Retinal pigment epithelial cell (primary cell): ENCODE measurements around the gene CDK12.
"Not testable (repeated sequence)": the region's sequence is repeated elsewhere in the genome, so short reads cannot be mapped to it uniquely, and the experiment has no call there.

ENCODE experiments used
- DNase-seq: peaks from one replicate; pipeline ENCODE4 v3.0.0-alpha.2; 2010; ENCODE audit warnings: low read depth
- H3K4me3 ChIP-seq: 2 replicates; pipeline ENCODE4 v1.5.1; 2011; ENCODE audit warnings: mild to moderate bottlenecking, low read length, control low read depth, moderate library complexity
- TF ChIP-seq, protein P1 (sequence below): conservative IDR thresholded peaks from 2 replicates; pipeline ENCODE4 v1.5.1; 2011; ENCODE audit warnings: low read depth, low read length, control low read depth, inconsistent platforms

The CDK12 gene

DNA sequence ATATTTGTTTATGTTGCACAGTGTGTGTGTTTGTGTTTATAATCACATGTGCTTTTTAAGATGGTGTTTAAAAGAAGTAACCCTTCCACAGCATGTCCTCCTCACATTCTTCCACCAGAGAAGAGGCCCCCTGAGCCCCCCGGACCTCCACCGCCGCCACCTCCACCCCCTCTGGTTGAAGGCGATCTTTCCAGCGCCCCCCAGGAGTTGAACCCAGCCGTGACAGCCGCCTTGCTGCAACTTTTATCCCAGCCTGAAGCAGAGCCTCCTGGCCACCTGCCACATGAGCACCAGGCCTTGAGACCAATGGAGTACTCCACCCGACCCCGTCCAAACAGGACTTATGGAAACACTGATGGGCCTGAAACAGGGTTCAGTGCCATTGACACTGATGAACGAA lies 69.2 kb downstream of the CDK12 start:
- no peak for DNase-seq
- TF ChIP-seq, protein P1, sequence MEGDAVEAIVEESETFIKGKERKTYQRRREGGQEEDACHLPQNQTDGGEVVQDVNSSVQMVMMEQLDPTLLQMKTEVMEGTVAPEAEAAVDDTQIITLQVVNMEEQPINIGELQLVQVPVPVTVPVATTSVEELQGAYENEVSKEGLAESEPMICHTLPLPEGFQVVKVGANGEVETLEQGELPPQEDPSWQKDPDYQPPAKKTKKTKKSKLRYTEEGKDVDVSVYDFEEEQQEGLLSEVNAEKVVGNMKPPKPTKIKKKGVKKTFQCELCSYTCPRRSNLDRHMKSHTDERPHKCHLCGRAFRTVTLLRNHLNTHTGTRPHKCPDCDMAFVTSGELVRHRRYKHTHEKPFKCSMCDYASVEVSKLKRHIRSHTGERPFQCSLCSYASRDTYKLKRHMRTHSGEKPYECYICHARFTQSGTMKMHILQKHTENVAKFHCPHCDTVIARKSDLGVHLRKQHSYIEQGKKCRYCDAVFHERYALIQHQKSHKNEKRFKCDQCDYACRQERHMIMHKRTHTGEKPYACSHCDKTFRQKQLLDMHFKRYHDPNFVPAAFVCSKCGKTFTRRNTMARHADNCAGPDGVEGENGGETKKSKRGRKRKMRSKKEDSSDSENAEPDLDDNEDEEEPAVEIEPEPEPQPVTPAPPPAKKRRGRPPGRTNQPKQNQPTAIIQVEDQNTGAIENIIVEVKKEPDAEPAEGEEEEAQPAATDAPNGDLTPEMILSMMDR = no peak

DNA sequence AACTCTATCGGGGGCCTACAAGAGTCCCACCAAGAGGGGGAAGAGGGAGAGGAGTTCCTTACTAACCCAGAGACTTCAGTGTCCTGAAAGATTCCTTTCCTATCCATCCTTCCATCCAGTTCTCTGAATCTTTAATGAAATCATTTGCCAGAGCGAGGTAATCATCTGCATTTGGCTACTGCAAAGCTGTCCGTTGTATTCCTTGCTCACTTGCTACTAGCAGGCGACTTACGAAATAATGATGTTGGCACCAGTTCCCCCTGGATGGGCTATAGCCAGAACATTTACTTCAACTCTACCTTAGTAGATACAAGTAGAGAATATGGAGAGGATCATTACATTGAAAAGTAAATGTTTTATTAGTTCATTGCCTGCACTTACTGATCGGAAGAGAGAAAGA lies 70.0 kb downstream of the CDK12 start:
- TF ChIP-seq, protein P1 = no peak
- DNase-seq = no peak
- no peak overlapping the region for H3K4me3 ChIP-seq

More for the DNA sequence above, 69.2 kb downstream of the CDK12 start:
- H3K4me3 ChIP-seq = no peak overlapping the region

DNA sequence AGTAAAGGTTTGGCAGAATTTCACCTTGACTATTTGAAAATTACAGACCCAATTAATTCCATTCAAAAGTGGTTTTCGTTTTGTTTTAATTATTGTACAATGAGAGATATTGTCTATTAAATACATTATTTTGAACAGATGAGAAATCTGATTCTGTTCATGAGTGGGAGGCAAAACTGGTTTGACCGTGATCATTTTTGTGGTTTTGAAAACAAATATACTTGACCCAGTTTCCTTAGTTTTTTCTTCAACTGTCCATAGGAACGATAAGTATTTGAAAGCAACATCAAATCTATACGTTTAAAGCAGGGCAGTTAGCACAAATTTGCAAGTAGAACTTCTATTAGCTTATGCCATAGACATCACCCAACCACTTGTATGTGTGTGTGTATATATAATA lies 72.6 kb downstream of the CDK12 start:
- TF ChIP-seq, protein P1 = no peak
- no peak for DNase-seq
- H3K4me3 ChIP-seq = no peak overlapping the region

DNA sequence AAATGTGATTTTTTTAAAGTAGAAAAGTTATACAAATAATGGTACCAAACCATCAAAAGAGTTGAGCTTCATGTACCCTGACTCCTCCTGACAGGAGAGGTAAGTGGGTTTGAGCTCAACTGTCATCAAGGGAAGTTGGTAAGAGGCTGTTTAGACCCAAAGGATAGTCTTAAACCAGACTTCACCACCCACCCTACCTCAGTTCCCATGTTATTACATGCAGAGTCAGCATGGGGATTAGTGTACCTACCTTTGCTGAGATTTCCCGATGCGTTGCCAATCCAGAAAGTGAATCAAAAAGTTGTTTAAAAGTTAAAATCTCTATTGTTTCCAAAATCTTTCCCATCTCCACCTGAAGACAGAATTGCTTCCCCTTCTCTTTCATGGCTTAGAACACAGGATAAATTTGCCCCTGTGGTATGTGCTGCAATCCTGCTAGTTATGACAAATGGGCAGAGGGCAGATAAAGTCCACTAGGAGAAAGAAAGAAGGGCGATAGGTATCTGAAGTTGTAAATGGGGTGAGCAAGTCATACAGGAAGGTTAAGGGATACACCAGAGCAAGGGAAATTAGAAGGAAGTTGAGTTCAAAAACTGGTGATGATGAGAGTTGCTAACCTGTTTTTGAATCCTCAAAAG lies 73.6 kb downstream of the CDK12 start:
- no peak for DNase-seq
- H3K4me3 ChIP-seq = no peak overlapping the region
- TF ChIP-seq, protein P1 = no peak

DNA sequence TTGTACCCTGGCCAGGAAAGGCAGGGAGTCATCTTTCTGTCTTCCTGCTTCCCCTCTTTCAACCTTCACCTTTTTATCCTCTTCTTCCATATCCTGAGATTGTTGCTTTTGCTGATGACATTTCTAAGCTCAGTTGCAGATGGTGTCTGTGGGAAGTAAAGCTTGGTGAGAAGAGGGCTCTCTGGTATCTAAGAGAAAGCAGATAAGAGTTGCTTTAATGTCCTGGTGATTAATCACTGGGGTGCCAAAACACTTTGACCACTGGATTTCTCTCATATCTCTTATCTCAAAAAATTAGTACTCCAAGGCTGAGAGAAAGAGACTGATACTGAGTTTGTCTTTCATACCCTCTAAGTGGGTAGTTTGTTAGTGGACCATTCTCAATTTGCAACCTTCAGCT lies 75.2 kb downstream of the CDK12 start:
- H3K4me3 ChIP-seq = no peak overlapping the region
- TF ChIP-seq, protein P1 = no peak
- DNase-seq = no peak

DNA sequence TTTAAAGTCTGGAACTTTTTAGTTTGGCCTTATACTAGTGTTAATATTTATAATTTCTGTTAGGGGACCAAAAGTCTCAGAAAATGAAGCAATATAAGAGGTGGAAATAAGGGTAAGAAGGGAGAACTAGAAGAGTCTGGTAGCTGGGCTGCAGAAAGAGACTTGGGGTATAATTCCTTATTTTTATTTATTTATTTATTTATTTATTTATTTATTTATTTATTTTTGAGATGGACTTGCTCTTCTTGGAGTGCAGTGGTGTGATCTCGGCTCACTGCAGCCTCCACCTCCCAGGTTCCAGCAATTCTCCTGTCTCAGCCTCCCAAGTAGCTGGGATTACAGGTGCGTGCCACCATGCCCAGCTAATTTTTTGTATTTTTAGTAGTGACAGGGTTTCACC lies 76.1 kb downstream of the CDK12 start:
- DNase-seq, H3K4me3 ChIP-seq: not testable (repeated sequence)

DNA sequence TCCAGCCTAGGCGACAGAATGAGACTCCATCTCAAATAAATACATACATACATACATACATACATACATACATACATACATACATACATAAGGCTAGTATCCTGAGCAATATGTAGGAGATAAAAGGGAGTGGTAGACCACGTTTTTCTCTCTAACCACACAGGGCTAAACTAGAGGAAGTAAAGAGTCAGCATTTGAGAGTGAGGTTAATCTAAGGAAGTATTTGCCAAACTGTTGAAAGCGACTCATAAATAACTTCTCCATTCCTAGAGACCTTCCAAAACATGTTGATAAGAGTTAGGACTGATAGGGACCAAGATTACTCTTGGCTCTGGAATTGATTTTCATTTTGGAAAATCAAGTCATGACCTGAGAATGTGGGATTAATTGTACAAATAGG lies 77.6 kb downstream of the CDK12 start:
- no peak for DNase-seq
- TF ChIP-seq, protein P1 = no peak
- no peak overlapping the region for H3K4me3 ChIP-seq
